Adrenal gland (tissue), 5 donors: ENCODE measurements around the gene OR5AN1.
"Not testable (repeated sequence)": the region's sequence is repeated elsewhere in the genome, so short reads cannot be mapped to it uniquely, and the experiment has no call there.

Experiments
- POLR2A ChIP-seq, 2 donors: fragments of 450-650 bp; IDR thresholded peaks; one replicate each; pipeline ENCODE4 v1.6.1; 2017; ENCODE audit warnings: antibody characterized with exemption in 2 of 2, mild to moderate bottlenecking in 2 of 2, moderate library complexity in 1 of 2
- TF ChIP-seq, protein P1 (sequence below), 6 experiments: fragments of 450-650 bp in 4 of 6; fragments of 200-600 bp in 2 of 6; sonication (generic) in 1 of 6; IDR thresholded peaks; 1 replicate in 5 of 6; 2 replicates in 1 of 6; pipeline versions ENCODE4 v1.5.1 to v1.8.0; 2016 to 2021; ENCODE audit warnings: antibody characterized with exemption in 6 of 6, mild to moderate bottlenecking in 2 of 6, moderate library complexity in 1 of 6
- donor health status: DM: no; HTN: no; CAD: no.

DNA sequence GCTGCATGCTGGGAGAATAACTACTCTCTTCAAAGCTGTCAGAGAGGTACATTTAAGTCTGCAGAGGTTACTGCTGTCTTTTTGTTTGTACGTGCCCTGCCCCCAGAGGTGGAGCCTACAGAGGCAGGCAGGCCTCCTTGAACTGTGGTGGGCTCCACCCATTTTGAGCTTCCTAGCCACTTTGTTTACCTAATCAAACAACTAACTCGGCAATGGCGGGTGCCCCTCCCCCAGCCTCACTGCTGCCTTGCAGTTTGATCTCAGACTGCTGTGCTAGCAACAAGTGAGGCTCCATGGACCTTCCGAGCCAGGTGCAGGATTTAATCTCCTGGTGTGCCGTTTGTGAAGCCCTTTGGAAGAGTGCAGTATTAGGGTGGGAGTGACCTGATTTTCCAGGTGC lies 9.0 kb upstream of the OR5AN1 start:
- TF ChIP-seq, protein P1, sequence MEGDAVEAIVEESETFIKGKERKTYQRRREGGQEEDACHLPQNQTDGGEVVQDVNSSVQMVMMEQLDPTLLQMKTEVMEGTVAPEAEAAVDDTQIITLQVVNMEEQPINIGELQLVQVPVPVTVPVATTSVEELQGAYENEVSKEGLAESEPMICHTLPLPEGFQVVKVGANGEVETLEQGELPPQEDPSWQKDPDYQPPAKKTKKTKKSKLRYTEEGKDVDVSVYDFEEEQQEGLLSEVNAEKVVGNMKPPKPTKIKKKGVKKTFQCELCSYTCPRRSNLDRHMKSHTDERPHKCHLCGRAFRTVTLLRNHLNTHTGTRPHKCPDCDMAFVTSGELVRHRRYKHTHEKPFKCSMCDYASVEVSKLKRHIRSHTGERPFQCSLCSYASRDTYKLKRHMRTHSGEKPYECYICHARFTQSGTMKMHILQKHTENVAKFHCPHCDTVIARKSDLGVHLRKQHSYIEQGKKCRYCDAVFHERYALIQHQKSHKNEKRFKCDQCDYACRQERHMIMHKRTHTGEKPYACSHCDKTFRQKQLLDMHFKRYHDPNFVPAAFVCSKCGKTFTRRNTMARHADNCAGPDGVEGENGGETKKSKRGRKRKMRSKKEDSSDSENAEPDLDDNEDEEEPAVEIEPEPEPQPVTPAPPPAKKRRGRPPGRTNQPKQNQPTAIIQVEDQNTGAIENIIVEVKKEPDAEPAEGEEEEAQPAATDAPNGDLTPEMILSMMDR (IDR thresholded peaks at IDR 0.05), result not testable (repeated sequence)
- not testable (repeated sequence) for TF ChIP-seq POLR2A (IDR thresholded peaks at IDR 0.05)
